GM12872 (cell line): ENCODE data around the gene SMARCB1.

ENCODE experiments used
- CTCF ChIP-seq: IDR thresholded peaks from 3 replicates; pipeline ENCODE4 v1.5.1; 2011; ENCODE audit warnings: low read depth, mild to moderate bottlenecking, low read length, moderate library complexity; ENCODE audit not compliant: insufficient read depth

SMARCB1 gene

GRCh38 chr22:23836281-23836680 lies 49.5 kb downstream of the SMARCB1 start:
- TF ChIP-seq CTCF = no peak

GRCh38 chr22:23836692-23837495 lies 50.1 kb downstream of the SMARCB1 start:
- TF ChIP-seq CTCF = no peak

GRCh38 chr22:23837496-23837859 lies 50.7 kb downstream of the SMARCB1 start:
- TF ChIP-seq CTCF = no peak

- TF ChIP-seq CTCF = no peak
These were observed 51.3 kb downstream of the SMARCB1 start for GRCh38 chr22:23837911-23838680.

GRCh38 chr22:23838681-23839468 lies 52.1 kb downstream of the SMARCB1 start, which contains the start of gene DERL3:
DERL3 (minus strand) TSS chr22:23839006; CDS start chr22:23838987, 19 bp downstream.
- TF ChIP-seq CTCF = no peak

- no peak for TF ChIP-seq CTCF
These were observed 53.3 kb downstream of the SMARCB1 start for GRCh38 chr22:23840026-23840425.

GRCh38 chr22:23841292-23841691 lies 54.5 kb downstream of the SMARCB1 start:
- TF ChIP-seq CTCF = no peak
